Astrocyte (in vitro differentiated cells and primary cell): ENCODE results near the gene CRTC1.

ENCODE experiments used
- EZH2 ChIP-seq: IDR thresholded peaks from 2 replicates; pipeline ENCODE4 v1.6.1; 2012; ENCODE audit warnings: mild to moderate bottlenecking, low read length, inconsistent platforms; ENCODE audit not compliant: insufficient read depth
- TF ChIP-seq, protein P1 (sequence below): IDR thresholded peaks from 2 replicates; pipeline ENCODE4 v1.5.1; 2011; ENCODE audit warnings: low read depth, mild to moderate bottlenecking, inconsistent platforms, low read length, moderate library complexity; ENCODE audit not compliant: insufficient read depth

DNA sequence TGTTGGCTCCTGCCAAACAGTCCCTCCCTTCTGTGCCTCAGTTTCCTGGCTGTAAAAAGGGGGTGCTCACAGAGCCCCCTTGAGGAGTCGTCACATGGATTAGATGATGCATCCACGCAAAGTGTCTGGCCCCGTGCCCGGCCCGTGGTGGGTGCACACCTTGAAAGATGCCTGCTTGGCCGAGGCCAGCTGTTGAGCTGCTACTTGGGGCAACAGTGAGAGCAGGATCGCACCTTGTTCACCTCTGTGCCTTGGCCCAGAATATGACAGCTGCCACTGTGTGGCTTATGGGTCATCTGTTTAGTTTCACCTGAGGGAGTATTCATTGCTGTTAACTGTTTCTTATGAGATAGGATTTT is 17.7 kb downstream of the CRTC1 start:
- TF ChIP-seq, protein P1, sequence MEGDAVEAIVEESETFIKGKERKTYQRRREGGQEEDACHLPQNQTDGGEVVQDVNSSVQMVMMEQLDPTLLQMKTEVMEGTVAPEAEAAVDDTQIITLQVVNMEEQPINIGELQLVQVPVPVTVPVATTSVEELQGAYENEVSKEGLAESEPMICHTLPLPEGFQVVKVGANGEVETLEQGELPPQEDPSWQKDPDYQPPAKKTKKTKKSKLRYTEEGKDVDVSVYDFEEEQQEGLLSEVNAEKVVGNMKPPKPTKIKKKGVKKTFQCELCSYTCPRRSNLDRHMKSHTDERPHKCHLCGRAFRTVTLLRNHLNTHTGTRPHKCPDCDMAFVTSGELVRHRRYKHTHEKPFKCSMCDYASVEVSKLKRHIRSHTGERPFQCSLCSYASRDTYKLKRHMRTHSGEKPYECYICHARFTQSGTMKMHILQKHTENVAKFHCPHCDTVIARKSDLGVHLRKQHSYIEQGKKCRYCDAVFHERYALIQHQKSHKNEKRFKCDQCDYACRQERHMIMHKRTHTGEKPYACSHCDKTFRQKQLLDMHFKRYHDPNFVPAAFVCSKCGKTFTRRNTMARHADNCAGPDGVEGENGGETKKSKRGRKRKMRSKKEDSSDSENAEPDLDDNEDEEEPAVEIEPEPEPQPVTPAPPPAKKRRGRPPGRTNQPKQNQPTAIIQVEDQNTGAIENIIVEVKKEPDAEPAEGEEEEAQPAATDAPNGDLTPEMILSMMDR: no peak
- TF ChIP-seq EZH2: no peak
